ENCODE measurements around the gene AQP11.

DNA sequence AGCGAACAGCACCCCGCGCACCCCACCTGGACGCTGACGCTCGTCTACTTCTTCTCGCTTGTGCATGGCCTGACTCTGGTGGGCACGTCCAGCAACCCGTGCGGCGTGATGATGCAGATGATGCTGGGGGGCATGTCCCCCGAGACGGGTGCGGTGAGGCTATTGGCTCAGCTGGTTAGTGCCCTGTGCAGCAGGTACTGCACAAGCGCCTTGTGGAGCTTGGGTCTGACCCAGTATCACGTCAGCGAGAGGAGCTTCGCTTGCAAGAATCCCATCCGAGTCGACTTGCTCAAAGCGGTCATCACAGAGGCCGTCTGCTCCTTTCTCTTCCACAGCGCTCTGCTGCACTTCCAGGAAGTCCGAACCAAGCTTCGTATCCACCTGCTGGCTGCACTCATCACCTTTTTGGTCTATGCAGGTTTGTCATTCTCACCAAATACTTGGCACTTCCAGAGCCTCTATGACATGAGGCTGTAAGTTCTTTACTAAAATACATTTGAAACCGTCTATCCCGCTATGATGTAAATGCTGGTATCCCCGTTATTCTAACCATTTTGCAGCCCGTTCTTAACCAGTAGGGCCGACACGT is 535 bp downstream of the AQP11 start:
- TF ChIP-seq, protein P1, sequence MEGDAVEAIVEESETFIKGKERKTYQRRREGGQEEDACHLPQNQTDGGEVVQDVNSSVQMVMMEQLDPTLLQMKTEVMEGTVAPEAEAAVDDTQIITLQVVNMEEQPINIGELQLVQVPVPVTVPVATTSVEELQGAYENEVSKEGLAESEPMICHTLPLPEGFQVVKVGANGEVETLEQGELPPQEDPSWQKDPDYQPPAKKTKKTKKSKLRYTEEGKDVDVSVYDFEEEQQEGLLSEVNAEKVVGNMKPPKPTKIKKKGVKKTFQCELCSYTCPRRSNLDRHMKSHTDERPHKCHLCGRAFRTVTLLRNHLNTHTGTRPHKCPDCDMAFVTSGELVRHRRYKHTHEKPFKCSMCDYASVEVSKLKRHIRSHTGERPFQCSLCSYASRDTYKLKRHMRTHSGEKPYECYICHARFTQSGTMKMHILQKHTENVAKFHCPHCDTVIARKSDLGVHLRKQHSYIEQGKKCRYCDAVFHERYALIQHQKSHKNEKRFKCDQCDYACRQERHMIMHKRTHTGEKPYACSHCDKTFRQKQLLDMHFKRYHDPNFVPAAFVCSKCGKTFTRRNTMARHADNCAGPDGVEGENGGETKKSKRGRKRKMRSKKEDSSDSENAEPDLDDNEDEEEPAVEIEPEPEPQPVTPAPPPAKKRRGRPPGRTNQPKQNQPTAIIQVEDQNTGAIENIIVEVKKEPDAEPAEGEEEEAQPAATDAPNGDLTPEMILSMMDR (conservative IDR thresholded peaks at IDR 0.05): no peak; the same call in 1 of the 2 replicates
- TF ChIP-seq ZFX (IDR thresholded peaks at IDR 0.05): no peak
